Measurements from ENCODE around the gene HDC. TPM values are rescaled to one million over a fixed set of nuclear protein-coding genes. Genes with fewer than 3 reads are reported as not detected.

HDC gene
- total and polyA plus RNA-seq, 10 of the 15 experiments (the other 5 are each of a cell fraction or from before 2014, with no cell fraction given): not detected

DNA sequence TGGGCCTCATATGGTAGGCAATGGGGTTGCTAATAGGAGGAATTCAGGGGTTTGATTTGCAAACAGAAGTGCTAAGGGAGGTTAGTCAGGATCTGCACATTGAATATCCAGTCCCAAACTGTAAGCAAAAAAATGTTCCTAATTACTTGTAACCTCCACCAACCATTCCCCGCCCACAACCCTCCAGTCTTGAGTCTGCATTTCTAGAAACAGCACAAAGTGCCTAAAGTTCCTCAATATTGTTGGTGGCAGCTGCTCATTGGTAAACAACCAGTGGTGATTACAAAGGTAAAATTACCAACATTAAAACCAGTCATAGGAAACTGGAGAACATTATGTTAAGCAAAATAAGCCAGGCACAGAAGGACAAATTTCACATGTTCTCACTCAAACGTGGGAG is 18.9 kb downstream of the HDC start (continued):
- TF ChIP-seq NRF1 (conservative IDR thresholded peaks at IDR 0.05; ENCODE audit: low read depth, low read length) (no peak), BMI1 (IDR thresholded peaks at IDR 0.05; ENCODE audit: borderline replicate concordance) (no peak), RFX5 (IDR thresholded peaks at IDR 0.05; ENCODE audit: low read depth, low read length) (no peak)

DNA sequence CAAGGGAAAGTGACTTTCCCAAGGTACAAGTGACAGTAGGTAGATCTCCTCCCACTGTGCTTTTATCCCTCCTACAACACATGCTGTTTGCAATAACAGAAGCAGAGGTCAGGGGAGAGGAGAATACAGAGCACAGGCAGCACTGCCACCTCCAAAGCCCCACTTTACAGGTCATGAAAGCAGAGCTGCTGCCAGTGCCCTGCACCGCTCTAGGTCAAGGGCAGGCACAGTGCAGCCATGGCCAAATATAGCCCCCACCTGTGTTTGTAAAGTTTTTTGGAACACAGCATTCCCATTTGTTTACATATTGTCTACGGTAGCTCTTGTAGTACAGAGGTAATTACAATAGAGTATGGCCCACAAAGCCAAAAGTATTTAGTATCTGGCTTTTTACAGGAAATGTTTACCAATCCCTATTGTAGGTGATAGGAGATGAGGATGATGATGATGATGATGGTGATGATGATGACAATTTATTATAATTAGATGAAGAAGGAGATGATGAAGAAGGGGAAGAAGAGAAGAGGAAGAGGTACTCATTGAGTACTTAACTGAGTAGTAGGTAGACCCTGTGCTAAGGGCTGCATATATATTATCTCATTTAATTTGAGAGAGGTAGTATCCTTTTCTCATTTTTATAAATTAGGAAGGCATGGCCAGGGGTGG is 20.4 kb downstream of the HDC start:
- H2AFZ ChIP-seq (ENCODE audit: control insufficient read depth, low read depth, low read length): no peak overlapping the region
- ChIA-PET RAD21 (ENCODE audit: unreplicated experiment) (no interaction called here), POLR2A (no interaction called here), SMC1A (ENCODE audit: uncharacterized antibody, unreplicated experiment) (no interaction called here), CTCF (no interaction called here)
- FAIRE-seq: no peak
- H3K4me1 ChIP-seq (ENCODE audit: control insufficient read depth, insufficient read depth, low read length): peaks cover 8% of the 10 kb centered on the region
- WGBS (ENCODE audit: insufficient coverage, insufficient replicate concordance, low lambda C conversion rate, missing lambda C conversion rate): 95% methylated on average over 2 of the region's 2 CpGs
- no peak for DNase-seq (ENCODE audit: low read depth, low spot score)
- no peak overlapping the region for H3K4me3 ChIP-seq
- TF ChIP-seq, protein P1, sequence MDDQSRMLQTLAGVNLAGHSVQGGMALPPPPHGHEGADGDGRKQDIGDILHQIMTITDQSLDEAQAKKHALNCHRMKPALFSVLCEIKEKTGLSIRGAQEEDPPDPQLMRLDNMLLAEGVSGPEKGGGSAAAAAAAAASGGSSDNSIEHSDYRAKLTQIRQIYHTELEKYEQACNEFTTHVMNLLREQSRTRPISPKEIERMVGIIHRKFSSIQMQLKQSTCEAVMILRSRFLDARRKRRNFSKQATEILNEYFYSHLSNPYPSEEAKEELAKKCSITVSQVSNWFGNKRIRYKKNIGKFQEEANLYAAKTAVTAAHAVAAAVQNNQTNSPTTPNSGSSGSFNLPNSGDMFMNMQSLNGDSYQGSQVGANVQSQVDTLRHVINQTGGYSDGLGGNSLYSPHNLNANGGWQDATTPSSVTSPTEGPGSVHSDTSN (IDR thresholded peaks at IDR 0.05; ENCODE audit: insufficient replicate concordance, low read depth, low read length): no peak
- no peak for TF ChIP-seq GATAD2B (conservative IDR thresholded peaks at IDR 0.05; ENCODE audit: low read depth)
- no peak for TF ChIP-seq SP1 (IDR thresholded peaks at IDR 0.05; ENCODE audit: low read depth, low read length)
- no peak for TF ChIP-seq NBN (IDR thresholded peaks at IDR 0.05)
- TF ChIP-seq RFX5 (IDR thresholded peaks at IDR 0.05; ENCODE audit: low read depth, low read length): no peak
- no peak for TF ChIP-seq SUZ12 (IDR thresholded peaks at IDR 0.05; ENCODE audit: unreplicated experiment)
- no peak for TF ChIP-seq MYC (IDR thresholded peaks at IDR 0.05; ENCODE audit: insufficient read depth, insufficient read length, insufficient replicate concordance, low read length, severe bottlenecking)
- TF ChIP-seq REST (IDR thresholded peaks at IDR 0.05; ENCODE audit: low read depth, low read length): no peak
- no peak for TF ChIP-seq USF2 (IDR thresholded peaks at IDR 0.05; ENCODE audit: borderline replicate concordance, low read depth, low read length)
- no peak for TF ChIP-seq IRF3 (IDR thresholded peaks at IDR 0.05)
- TF ChIP-seq BHLHE40 (IDR thresholded peaks at IDR 0.05; ENCODE audit: borderline replicate concordance in 1 of 2, low read depth in 2 of 2, low read length in 1 of 2): no peak
- TF ChIP-seq ZNF384 (IDR thresholded peaks at IDR 0.05; ENCODE audit: borderline replicate concordance, low read depth, low read length): no peak
- TF ChIP-seq STAT1 (conservative IDR thresholded peaks at IDR 0.05): no peak
- no peak for TF ChIP-seq POLR2AphosphoS2 (IDR thresholded peaks at IDR 0.05; ENCODE audit: low read depth, low read length)
- intact Hi-C loops (cut with micrococcal nuclease; ENCODE audit: unreplicated experiment): no loop called here
- no peaks in the 10 kb centered on the region for H3K9me3 ChIP-seq (replicated peaks; ENCODE audit: control insufficient read depth, insufficient read depth, low read length)
- H3K79me2 ChIP-seq (ENCODE audit: control insufficient read depth, insufficient read depth, low read length): no peaks in the 10 kb centered on the region
- H3K9ac ChIP-seq (ENCODE audit: control insufficient read depth, insufficient read depth, low read length): no peak overlapping the region
- H4K20me1 ChIP-seq (ENCODE audit: control insufficient read depth, insufficient read depth): no peaks in the 10 kb centered on the region
- H3K4me2 ChIP-seq (ENCODE audit: control insufficient read depth, insufficient read depth): no peak overlapping the region
- no peak for ATAC-seq
- no peaks in the 10 kb centered on the region for H3K27me3 ChIP-seq (replicated peaks in 1 of 2; ENCODE audit: control insufficient read depth in 2 of 2, insufficient read depth in 2 of 2, low read length in 1 of 2)
- H3K36me3 ChIP-seq (ENCODE audit: control insufficient read depth in 2 of 2, insufficient read depth in 2 of 2, low read length in 1 of 2): no peaks in the 10 kb centered on the region
- in situ Hi-C loops (cut with MboI): no loop called here
- no peak overlapping the region for H3K27ac ChIP-seq (ENCODE audit: control insufficient read depth, insufficient read depth)
- no TSS peak for BruUV-seq (replicated peaks)
